VCaP (cell line): ENCODE measurements around the gene CDK8.

Source experiments
- H3K27ac ChIP-seq: fragments of 450-650 bp; 2 replicates; pipeline ENCODE4 v1.5.1; 2017
- CTCF ChIP-seq: fragments of 450-650 bp; conservative IDR thresholded peaks from 2 replicates; pipeline ENCODE4 v1.5.1; 2017; ENCODE audit warnings: mild to moderate bottlenecking, moderate library complexity

CDK8 gene

GRCh38 chr13:26401578-26402021, 147.7 kb downstream of the CDK8 start:
- TF ChIP-seq CTCF = no peak

GRCh38 chr13:26406791-26407190, 152.9 kb downstream of the CDK8 start:
- TF ChIP-seq CTCF = no peak
- no peak overlapping the region for H3K27ac ChIP-seq

More at GRCh38 chr13:26401578-26402021, 147.7 kb downstream of the CDK8 start:
- no peak overlapping the region for H3K27ac ChIP-seq

- H3K27ac ChIP-seq = no peak overlapping the region
- no peak for TF ChIP-seq CTCF
Measured at GRCh38 chr13:26411206-26411605, 157.3 kb downstream of the CDK8 start.

GRCh38 chr13:26412263-26412662, 158.3 kb downstream of the CDK8 start:
- H3K27ac ChIP-seq = no peak overlapping the region
- TF ChIP-seq CTCF = no peak

GRCh38 chr13:26412936-26413716, 159.2 kb downstream of the CDK8 start:
- H3K27ac ChIP-seq = no peak overlapping the region
- TF ChIP-seq CTCF = no peak

- TF ChIP-seq CTCF = no peak
Measured at GRCh38 chr13:26420282-26420960, 166.5 kb downstream of the CDK8 start.

GRCh38 chr13:26422036-26422435, 168.1 kb downstream of the CDK8 start:
- H3K27ac ChIP-seq = no peak overlapping the region
- no peak for TF ChIP-seq CTCF

More at GRCh38 chr13:26420282-26420960, 166.5 kb downstream of the CDK8 start:
- H3K27ac ChIP-seq = peak overlapping the region; percentile 7; the same call in 1 of the 2 replicates
